ENCODE measurements around the gene HYAL1.

HYAL1 gene

GRCh38 chr3:50261505-50261904 lies 41.9 kb downstream of the HYAL1 start:
- Histone ChIP-seq H3K36me3 (ENCODE audit: insufficient read depth, low read length) (peaks cover 30% of the 10 kb centered on the region; the same call in 1 of the 2 replicates), H4K20me1 (ENCODE audit: insufficient read depth, low read length, poor library complexity, severe bottlenecking) (peaks cover 5% of the 10 kb centered on the region), H3K9ac (ENCODE audit: low read depth, low read length, poor library complexity, severe bottlenecking) (peak overlapping the region; percentile 86), H3K4me3 (ENCODE audit: low read length, poor library complexity, severe bottlenecking) (peak overlapping the region; percentile 90), H3K9me2 (replicated peaks; ENCODE audit: low read depth, low read length) (no peaks in the 10 kb centered on the region), H3K9me3 (ENCODE audit: insufficient read depth, low read depth, low read length) (no peaks in the 10 kb centered on the region), H3K79me2 (ENCODE audit: insufficient read depth, low read length) (peaks cover 12% of the 10 kb centered on the region; the same call in 1 of the 2 replicates), H3K27me3 (ENCODE audit: insufficient read depth, low read length, poor library complexity, severe bottlenecking) (no peaks in the 10 kb centered on the region), H3K4me1 (ENCODE audit: insufficient read depth, low read length, poor library complexity, severe bottlenecking) (peaks cover 13% of the 10 kb centered on the region), H3F3A (ENCODE audit: low read depth) (peaks cover 4% of the 10 kb centered on the region; the same call in 1 of the 2 replicates), H2AFZ (ENCODE audit: low read length) (no peak overlapping the region), H3K4me2 (ENCODE audit: low read depth, low read length, poor library complexity, severe bottlenecking) (peak overlapping the region; percentile 93)
- no peak for TF ChIP-seq EZH2phosphoT487 (IDR thresholded peaks at IDR 0.05; ENCODE audit: borderline replicate concordance)
- TF ChIP-seq, protein P1, sequence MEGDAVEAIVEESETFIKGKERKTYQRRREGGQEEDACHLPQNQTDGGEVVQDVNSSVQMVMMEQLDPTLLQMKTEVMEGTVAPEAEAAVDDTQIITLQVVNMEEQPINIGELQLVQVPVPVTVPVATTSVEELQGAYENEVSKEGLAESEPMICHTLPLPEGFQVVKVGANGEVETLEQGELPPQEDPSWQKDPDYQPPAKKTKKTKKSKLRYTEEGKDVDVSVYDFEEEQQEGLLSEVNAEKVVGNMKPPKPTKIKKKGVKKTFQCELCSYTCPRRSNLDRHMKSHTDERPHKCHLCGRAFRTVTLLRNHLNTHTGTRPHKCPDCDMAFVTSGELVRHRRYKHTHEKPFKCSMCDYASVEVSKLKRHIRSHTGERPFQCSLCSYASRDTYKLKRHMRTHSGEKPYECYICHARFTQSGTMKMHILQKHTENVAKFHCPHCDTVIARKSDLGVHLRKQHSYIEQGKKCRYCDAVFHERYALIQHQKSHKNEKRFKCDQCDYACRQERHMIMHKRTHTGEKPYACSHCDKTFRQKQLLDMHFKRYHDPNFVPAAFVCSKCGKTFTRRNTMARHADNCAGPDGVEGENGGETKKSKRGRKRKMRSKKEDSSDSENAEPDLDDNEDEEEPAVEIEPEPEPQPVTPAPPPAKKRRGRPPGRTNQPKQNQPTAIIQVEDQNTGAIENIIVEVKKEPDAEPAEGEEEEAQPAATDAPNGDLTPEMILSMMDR (conservative IDR thresholded peaks at IDR 0.05; ENCODE audit: low read length), result no peak

- Histone ChIP-seq H3K36me3 (ENCODE audit: insufficient read depth, low read length) (peaks cover 35% of the 10 kb centered on the region; the same call in 1 of the 2 replicates), H3K27me3 (ENCODE audit: insufficient read depth, low read length, poor library complexity, severe bottlenecking) (no peaks in the 10 kb centered on the region), H3K4me1 (ENCODE audit: insufficient read depth, low read length, poor library complexity, severe bottlenecking) (peaks cover 13% of the 10 kb centered on the region), H3F3A (ENCODE audit: low read depth) (peaks cover 4% of the 10 kb centered on the region; the same call in 1 of the 2 replicates), H3K4me2 (ENCODE audit: low read depth, low read length, poor library complexity, severe bottlenecking) (peak overlapping the region; percentile 93), H3K4me3 (ENCODE audit: low read length, poor library complexity, severe bottlenecking) (peak overlapping the region; percentile 90), H2AFZ (ENCODE audit: low read length) (no peak overlapping the region), H3K79me2 (ENCODE audit: insufficient read depth, low read length) (peaks cover 12% of the 10 kb centered on the region; the same call in 1 of the 2 replicates), H3K9me2 (replicated peaks; ENCODE audit: low read depth, low read length) (no peaks in the 10 kb centered on the region), H3K9ac (ENCODE audit: low read depth, low read length, poor library complexity, severe bottlenecking) (peak overlapping the region; percentile 86), H3K9me3 (ENCODE audit: insufficient read depth, low read depth, low read length) (no peaks in the 10 kb centered on the region), H4K20me1 (ENCODE audit: insufficient read depth, low read length, poor library complexity, severe bottlenecking) (peaks cover 9% of the 10 kb centered on the region)
- TF ChIP-seq, protein P1 (conservative IDR thresholded peaks at IDR 0.05; ENCODE audit: low read length), result no peak
- TF ChIP-seq EZH2phosphoT487 (IDR thresholded peaks at IDR 0.05; ENCODE audit: borderline replicate concordance), result no peak
Measured at GRCh38 chr3:50260942-50261441, 42.4 kb downstream of the HYAL1 start.

GRCh38 chr3:50260027-50260941 lies 43.1 kb downstream of the HYAL1 start:
- Histone ChIP-seq H3K4me1 (ENCODE audit: insufficient read depth, low read length, poor library complexity, severe bottlenecking) (peaks cover 13% of the 10 kb centered on the region), H3K79me2 (ENCODE audit: insufficient read depth, low read length) (peaks cover 12% of the 10 kb centered on the region; the same call in 1 of the 2 replicates), H4K20me1 (ENCODE audit: insufficient read depth, low read length, poor library complexity, severe bottlenecking) (peaks cover 9% of the 10 kb centered on the region), H3K9me3 (ENCODE audit: insufficient read depth, low read depth, low read length) (no peaks in the 10 kb centered on the region), H3K27me3 (ENCODE audit: insufficient read depth, low read length, poor library complexity, severe bottlenecking) (no peaks in the 10 kb centered on the region), H3K4me3 (ENCODE audit: low read length, poor library complexity, severe bottlenecking) (peak overlapping the region; percentile 90), H2AFZ (ENCODE audit: low read length) (peak overlapping the region; percentile 74), H3K36me3 (ENCODE audit: insufficient read depth, low read length) (peaks cover 40% of the 10 kb centered on the region; the same call in 1 of the 2 replicates), H3F3A (ENCODE audit: low read depth) (peaks cover 4% of the 10 kb centered on the region; the same call in 1 of the 2 replicates), H3K4me2 (ENCODE audit: low read depth, low read length, poor library complexity, severe bottlenecking) (peak overlapping the region; percentile 93), H3K9me2 (replicated peaks; ENCODE audit: low read depth, low read length) (no peaks in the 10 kb centered on the region), H3K9ac (ENCODE audit: low read depth, low read length, poor library complexity, severe bottlenecking) (peak overlapping the region; percentile 86)
- no peak for TF ChIP-seq EZH2phosphoT487 (IDR thresholded peaks at IDR 0.05; ENCODE audit: borderline replicate concordance)
- TF ChIP-seq, protein P1 (conservative IDR thresholded peaks at IDR 0.05; ENCODE audit: low read length), result peak; percentile 79
